Adrenal gland (tissue), 5 donors: ENCODE measurements around the gene CDH18.

Experiments
- CTCF ChIP-seq, 6 experiments: fragments of 450-650 bp in 4 of 6; fragments of 200-600 bp in 2 of 6; sonication (generic) in 1 of 6; IDR thresholded peaks; 1 replicate in 5 of 6; 2 replicates in 1 of 6; pipeline versions ENCODE4 v1.5.1 to v1.8.0; 2016 to 2021; ENCODE audit warnings: antibody characterized with exemption in 6 of 6, mild to moderate bottlenecking in 2 of 6, moderate library complexity in 1 of 6
- POLR2A ChIP-seq, 2 donors: fragments of 450-650 bp; IDR thresholded peaks; one replicate each; pipeline ENCODE4 v1.6.1; 2017; ENCODE audit warnings: antibody characterized with exemption in 2 of 2, mild to moderate bottlenecking in 2 of 2, moderate library complexity in 1 of 2
- donor health status: DM: no; HTN: no; CAD: no.

GRCh38 chr5:19584131-19584530, 403.9 kb downstream of the CDH18 start:
- TF ChIP-seq CTCF (IDR thresholded peaks at IDR 0.05) (no peak), POLR2A (IDR thresholded peaks at IDR 0.05) (no peak)
